Measurements from ENCODE around the gene P3H3.

Gene P3H3

DNA sequence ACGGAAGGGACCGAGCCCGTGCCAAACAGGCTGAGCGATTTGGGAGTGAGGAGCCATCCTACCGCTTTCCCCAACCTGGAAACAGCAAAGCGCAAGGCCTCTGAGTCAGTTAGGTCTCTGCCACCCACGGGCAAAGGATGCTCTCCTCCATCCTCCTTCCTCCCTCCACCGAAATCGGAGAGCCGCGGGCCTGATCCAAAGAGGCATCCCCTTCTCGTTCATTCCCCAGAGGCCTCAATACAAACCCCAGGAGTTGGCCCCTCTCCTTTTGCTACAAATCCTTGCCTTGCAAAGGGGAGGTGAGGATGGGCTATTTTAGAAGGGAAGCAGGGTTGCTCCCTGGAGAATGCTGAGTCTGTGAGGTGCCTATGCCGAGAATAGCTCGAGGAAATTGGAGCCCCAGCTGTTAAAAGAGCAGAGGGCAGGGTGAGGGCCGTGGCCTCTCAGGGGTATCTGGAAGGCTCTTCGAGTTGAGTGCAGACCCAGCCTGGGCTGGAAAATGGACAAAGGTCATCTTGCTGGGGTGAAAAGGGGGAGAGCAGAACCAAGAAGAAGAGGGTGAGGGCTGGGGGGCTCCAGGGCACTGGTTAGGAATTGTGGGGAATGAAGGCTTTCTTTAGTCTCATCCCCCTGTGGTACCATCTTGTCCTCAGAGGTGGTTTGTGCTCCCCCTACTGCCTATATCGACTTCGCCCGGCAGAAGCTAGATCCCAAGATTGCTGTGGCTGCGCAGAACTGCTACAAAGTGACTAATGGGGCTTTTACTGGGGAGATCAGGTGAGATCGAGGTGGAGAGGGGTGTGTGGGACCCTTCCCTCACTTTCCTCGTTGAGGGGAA lies 40.2 kb downstream of the P3H3 start (continued):
- TF ChIP-seq, protein P1, sequence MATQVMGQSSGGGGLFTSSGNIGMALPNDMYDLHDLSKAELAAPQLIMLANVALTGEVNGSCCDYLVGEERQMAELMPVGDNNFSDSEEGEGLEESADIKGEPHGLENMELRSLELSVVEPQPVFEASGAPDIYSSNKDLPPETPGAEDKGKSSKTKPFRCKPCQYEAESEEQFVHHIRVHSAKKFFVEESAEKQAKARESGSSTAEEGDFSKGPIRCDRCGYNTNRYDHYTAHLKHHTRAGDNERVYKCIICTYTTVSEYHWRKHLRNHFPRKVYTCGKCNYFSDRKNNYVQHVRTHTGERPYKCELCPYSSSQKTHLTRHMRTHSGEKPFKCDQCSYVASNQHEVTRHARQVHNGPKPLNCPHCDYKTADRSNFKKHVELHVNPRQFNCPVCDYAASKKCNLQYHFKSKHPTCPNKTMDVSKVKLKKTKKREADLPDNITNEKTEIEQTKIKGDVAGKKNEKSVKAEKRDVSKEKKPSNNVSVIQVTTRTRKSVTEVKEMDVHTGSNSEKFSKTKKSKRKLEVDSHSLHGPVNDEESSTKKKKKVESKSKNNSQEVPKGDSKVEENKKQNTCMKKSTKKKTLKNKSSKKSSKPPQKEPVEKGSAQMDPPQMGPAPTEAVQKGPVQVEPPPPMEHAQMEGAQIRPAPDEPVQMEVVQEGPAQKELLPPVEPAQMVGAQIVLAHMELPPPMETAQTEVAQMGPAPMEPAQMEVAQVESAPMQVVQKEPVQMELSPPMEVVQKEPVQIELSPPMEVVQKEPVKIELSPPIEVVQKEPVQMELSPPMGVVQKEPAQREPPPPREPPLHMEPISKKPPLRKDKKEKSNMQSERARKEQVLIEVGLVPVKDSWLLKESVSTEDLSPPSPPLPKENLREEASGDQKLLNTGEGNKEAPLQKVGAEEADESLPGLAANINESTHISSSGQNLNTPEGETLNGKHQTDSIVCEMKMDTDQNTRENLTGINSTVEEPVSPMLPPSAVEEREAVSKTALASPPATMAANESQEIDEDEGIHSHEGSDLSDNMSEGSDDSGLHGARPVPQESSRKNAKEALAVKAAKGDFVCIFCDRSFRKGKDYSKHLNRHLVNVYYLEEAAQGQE (tag by site-specific recombination; IDR thresholded peaks at IDR 0.05) = no peak
- TF ChIP-seq ZFP37 (tag by site-specific recombination; IDR thresholded peaks at IDR 0.05) (peak; percentile 33; the same call in 1 of the 2 replicates), ZNF211 (tag by site-specific recombination; IDR thresholded peaks at IDR 0.05; ENCODE audit: low read depth) (no peak), ZNF350 (tag by site-specific recombination; IDR thresholded peaks at IDR 0.05) (no peak), ZBTB8A (tag by site-specific recombination; IDR thresholded peaks at IDR 0.05) (peak; percentile 16; the same call in 1 of the 2 replicates), GLIS1 (tag by site-specific recombination; IDR thresholded peaks at IDR 0.05) (0 out of 2 replicates have a peak, but pooled peaks have one; percentile 1), ZNF76 (tag by site-specific recombination; IDR thresholded peaks at IDR 0.05; ENCODE audit: borderline replicate concordance, low read depth) (no peak), ZNF121 (tag by site-specific recombination; IDR thresholded peaks at IDR 0.05) (no peak), FEZF1 (tag by site-specific recombination; IDR thresholded peaks at IDR 0.05) (0 out of 2 replicates have a peak, but pooled peaks have one; percentile 9), ZNF701 (tag by site-specific recombination; IDR thresholded peaks at IDR 0.05) (no peak), ZNF146 (tag by site-specific recombination; IDR thresholded peaks at IDR 0.05) (no peak), ZNF610 (tag by site-specific recombination; IDR thresholded peaks at IDR 0.05; ENCODE audit: borderline replicate concordance) (no peak), ZNF157 (tag by site-specific recombination; IDR thresholded peaks at IDR 0.05) (no peak), ZBTB20 (tag by site-specific recombination; IDR thresholded peaks at IDR 0.05) (peak; percentile 47; the same call in 1 of the 2 replicates), SP3 (tag by site-specific recombination; IDR thresholded peaks at IDR 0.05) (no peak)
- TF ChIP-seq, protein P2, sequence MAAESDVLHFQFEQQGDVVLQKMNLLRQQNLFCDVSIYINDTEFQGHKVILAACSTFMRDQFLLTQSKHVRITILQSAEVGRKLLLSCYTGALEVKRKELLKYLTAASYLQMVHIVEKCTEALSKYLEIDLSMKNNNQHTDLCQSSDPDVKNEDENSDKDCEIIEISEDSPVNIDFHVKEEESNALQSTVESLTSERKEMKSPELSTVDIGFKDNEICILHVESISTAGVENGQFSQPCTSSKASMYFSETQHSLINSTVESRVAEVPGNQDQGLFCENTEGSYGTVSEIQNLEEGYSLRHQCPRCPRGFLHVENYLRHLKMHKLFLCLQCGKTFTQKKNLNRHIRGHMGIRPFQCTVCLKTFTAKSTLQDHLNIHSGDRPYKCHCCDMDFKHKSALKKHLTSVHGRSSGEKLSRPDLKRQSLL (tag by site-specific recombination; IDR thresholded peaks at IDR 0.05) = no peak
- TF ChIP-seq, protein P3, sequence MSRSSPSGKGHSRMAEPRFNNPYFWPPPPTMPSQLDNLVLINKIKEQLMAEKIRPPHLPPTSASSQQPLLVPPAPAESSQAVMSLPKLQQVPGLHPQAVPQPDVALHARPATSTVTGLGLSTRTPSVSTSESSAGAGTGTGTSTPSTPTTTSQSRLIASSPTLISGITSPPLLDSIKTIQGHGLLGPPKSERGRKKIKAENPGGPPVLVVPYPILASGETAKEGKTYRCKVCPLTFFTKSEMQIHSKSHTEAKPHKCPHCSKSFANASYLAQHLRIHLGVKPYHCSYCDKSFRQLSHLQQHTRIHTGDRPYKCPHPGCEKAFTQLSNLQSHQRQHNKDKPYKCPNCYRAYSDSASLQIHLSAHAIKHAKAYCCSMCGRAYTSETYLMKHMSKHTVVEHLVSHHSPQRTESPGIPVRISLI (tag by site-specific recombination; IDR thresholded peaks at IDR 0.05) = no peak
- TF ChIP-seq, protein P4, sequence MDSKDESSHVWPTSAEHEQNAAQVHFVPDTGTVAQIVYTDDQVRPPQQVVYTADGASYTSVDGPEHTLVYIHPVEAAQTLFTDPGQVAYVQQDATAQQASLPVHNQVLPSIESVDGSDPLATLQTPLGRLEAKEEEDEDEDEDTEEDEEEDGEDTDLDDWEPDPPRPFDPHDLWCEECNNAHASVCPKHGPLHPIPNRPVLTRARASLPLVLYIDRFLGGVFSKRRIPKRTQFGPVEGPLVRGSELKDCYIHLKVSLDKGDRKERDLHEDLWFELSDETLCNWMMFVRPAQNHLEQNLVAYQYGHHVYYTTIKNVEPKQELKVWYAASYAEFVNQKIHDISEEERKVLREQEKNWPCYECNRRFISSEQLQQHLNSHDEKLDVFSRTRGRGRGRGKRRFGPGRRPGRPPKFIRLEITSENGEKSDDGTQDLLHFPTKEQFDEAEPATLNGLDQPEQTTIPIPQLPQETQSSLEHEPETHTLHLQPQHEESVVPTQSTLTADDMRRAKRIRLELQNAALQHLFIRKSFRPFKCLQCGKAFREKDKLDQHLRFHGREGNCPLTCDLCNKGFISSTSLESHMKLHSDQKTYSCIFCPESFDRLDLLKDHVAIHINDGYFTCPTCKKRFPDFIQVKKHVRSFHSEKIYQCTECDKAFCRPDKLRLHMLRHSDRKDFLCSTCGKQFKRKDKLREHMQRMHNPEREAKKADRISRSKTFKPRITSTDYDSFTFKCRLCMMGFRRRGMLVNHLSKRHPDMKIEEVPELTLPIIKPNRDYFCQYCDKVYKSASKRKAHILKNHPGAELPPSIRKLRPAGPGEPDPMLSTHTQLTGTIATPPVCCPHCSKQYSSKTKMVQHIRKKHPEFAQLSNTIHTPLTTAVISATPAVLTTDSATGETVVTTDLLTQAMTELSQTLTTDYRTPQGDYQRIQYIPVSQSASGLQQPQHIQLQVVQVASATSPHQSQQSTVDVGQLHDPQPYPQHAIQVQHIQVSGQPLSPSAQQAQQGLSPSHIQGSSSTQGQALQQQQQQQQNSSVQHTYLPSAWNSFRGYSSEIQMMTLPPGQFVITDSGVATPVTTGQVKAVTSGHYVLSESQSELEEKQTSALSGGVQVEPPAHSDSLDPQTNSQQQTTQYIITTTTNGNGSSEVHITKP (tag by site-specific recombination; IDR thresholded peaks at IDR 0.05) = peak; percentile 31; the same call in 1 of the 2 replicates
- TF ChIP-seq, protein P5, sequence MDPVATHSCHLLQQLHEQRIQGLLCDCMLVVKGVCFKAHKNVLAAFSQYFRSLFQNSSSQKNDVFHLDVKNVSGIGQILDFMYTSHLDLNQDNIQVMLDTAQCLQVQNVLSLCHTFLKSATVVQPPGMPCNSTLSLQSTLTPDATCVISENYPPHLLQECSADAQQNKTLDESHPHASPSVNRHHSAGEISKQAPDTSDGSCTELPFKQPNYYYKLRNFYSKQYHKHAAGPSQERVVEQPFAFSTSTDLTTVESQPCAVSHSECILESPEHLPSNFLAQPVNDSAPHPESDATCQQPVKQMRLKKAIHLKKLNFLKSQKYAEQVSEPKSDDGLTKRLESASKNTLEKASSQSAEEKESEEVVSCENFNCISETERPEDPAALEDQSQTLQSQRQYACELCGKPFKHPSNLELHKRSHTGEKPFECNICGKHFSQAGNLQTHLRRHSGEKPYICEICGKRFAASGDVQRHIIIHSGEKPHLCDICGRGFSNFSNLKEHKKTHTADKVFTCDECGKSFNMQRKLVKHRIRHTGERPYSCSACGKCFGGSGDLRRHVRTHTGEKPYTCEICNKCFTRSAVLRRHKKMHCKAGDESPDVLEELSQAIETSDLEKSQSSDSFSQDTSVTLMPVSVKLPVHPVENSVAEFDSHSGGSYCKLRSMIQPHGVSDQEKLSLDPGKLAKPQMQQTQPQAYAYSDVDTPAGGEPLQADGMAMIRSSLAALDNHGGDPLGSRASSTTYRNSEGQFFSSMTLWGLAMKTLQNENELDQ (tag by site-specific recombination; IDR thresholded peaks at IDR 0.05; ENCODE audit: low read depth) = no peak
- TF ChIP-seq, protein P6, sequence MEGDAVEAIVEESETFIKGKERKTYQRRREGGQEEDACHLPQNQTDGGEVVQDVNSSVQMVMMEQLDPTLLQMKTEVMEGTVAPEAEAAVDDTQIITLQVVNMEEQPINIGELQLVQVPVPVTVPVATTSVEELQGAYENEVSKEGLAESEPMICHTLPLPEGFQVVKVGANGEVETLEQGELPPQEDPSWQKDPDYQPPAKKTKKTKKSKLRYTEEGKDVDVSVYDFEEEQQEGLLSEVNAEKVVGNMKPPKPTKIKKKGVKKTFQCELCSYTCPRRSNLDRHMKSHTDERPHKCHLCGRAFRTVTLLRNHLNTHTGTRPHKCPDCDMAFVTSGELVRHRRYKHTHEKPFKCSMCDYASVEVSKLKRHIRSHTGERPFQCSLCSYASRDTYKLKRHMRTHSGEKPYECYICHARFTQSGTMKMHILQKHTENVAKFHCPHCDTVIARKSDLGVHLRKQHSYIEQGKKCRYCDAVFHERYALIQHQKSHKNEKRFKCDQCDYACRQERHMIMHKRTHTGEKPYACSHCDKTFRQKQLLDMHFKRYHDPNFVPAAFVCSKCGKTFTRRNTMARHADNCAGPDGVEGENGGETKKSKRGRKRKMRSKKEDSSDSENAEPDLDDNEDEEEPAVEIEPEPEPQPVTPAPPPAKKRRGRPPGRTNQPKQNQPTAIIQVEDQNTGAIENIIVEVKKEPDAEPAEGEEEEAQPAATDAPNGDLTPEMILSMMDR (tag by site-specific recombination; IDR thresholded peaks at IDR 0.05) = peak; percentile 65
- TF ChIP-seq, protein P7, sequence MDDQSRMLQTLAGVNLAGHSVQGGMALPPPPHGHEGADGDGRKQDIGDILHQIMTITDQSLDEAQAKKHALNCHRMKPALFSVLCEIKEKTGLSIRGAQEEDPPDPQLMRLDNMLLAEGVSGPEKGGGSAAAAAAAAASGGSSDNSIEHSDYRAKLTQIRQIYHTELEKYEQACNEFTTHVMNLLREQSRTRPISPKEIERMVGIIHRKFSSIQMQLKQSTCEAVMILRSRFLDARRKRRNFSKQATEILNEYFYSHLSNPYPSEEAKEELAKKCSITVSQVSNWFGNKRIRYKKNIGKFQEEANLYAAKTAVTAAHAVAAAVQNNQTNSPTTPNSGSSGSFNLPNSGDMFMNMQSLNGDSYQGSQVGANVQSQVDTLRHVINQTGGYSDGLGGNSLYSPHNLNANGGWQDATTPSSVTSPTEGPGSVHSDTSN (CRISPR knock-in tag; IDR thresholded peaks at IDR 0.05) = no peak
